Smooth muscle cell (in vitro differentiated cells): ENCODE results near the gene ELMOD3. TPM values are rescaled to one million over a fixed set of nuclear protein-coding genes. Genes with fewer than 3 reads are reported as not detected.

Experiments used
- DNase-seq: peaks from one replicate; lab custom pipeline; 2025; ENCODE audit not compliant: unreplicated experiment; lab: John Stamatoyannopoulos, UW
- H2AFZ ChIP-seq: fragments of 200-600 bp; sonication (generic); 2 replicates; pipeline ENCODE4 v1.6.0; 2016; ENCODE audit warnings: antibody characterized with exemption, low read depth, mild to moderate bottlenecking
- H3F3A ChIP-seq: fragments of 200-600 bp; sonication (generic); 2 replicates; pipeline ENCODE4 v1.6.0; 2017; ENCODE audit warnings: antibody characterized with exemption, low read depth
- H3K27ac ChIP-seq: fragments of 200-600 bp; sonication (generic); 2 replicates; pipeline ENCODE4 v1.5.1; 2016; ENCODE audit warnings: low read depth, mild to moderate bottlenecking
- H3K27me3 ChIP-seq: fragments of 200-600 bp; sonication (generic); 2 replicates; pipeline ENCODE4 v1.6.1; 2016; ENCODE audit warnings: low read depth, mild to moderate bottlenecking
- H3K36me3 ChIP-seq: fragments of 200-600 bp; sonication (generic); 2 replicates; pipeline ENCODE4 v1.5.1; 2016; ENCODE audit warnings: low read depth
- H3K4me1 ChIP-seq: fragments of 200-600 bp; sonication (generic); 2 replicates; pipeline ENCODE4 v1.5.1; 2016; ENCODE audit warnings: low read depth
- H3K4me2 ChIP-seq: fragments of 200-600 bp; sonication (generic); 2 replicates; pipeline ENCODE4 v1.6.0; 2016; ENCODE audit warnings: mild to moderate bottlenecking
- H3K4me3 ChIP-seq: fragments of 200-600 bp; sonication (generic); 2 replicates; pipeline ENCODE4 v1.5.1; 2016; ENCODE audit warnings: mild to moderate bottlenecking
- H3K79me2 ChIP-seq: fragments of 200-600 bp; sonication (generic); 2 replicates; pipeline ENCODE4 v1.6.0; 2016; ENCODE audit warnings: low read depth, mild to moderate bottlenecking
- H3K9ac ChIP-seq: fragments of 200-600 bp; sonication (generic); 2 replicates; pipeline ENCODE4 v1.6.0; 2016; ENCODE audit warnings: low read depth
- H3K9me3 ChIP-seq: fragments of 200-600 bp; sonication (generic); replicated peaks from 2 replicates; pipeline ENCODE4 v1.5.1; 2016; ENCODE audit warnings: low read depth
- H4K20me1 ChIP-seq: fragments of 200-600 bp; sonication (generic); 2 replicates; pipeline ENCODE4 v1.6.0; 2016; ENCODE audit warnings: low read depth
- CTCF ChIP-seq: fragments of 200-600 bp; sonication (generic); IDR thresholded peaks from 2 replicates; pipeline ENCODE4 v1.5.1; 2017; ENCODE audit warnings: borderline replicate concordance, mild to moderate bottlenecking, antibody characterized with exemption; ENCODE audit not compliant: insufficient read depth, poor library complexity, severe bottlenecking
- WGBS: methylation state at CpG from one replicate; pipeline ENCODE4 v1.1.7; 2016; ENCODE audit warnings: low lambda C conversion rate; 5-methylcytosine and 5-hydroxymethylcytosine counted together
- polyA plus RNA-seq: library from polyadenylated mRNA; unstranded; fragments of >200 nt; fragmentation: Nextera tagmentation; extraction: Ambion mirVana; gene quantifications from 2 replicates; pipeline ENCODE4 v1.2.1, GENCODE V29; 2016
- total RNA-seq: library from RNA; depleted of rRNA; stranded (reverse); fragments of >200 nt; gene quantifications from 2 replicates; pipeline ENCODE4 v1.2.3, GENCODE V29; 2014

Gene ELMOD3
- total and polyA plus RNA-seq, 2 experiments from 2014 or later, result 13.3 to 15.2 TPM

DNA sequence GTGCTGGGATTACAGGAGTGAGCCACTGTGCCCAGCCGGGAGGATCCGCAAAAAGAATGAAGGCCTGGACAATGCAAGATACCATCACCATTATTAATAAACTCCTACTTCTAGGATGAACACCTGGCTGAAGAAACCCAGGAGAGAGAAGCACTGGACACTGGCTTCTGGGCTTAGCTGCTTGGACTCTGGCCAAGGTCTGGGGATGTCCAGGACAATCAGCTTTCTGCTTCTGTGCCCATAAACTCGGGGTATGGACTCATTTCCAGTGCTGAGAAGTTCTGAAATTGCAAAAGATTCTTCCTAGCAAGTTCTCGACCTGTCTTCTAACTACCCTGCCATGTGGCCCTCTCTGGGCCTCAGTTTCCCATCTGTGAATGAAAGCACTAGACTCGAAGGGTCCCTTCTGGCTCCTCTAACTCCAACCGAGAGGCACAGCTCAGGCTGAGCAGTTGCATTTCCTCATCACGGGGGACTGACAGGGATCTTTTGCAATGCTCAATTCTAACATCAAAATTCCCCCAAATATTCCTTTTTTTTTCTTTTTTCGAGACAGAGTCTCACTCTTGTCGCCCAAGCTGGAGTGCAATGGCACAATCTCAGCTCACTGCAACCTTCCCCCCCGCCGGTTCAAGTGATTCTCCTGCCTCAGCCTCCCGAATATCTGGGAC is 61.5 kb downstream of the ELMOD3 start:
- Histone ChIP-seq H3K27ac (no peak overlapping the region), H3K9ac (no peak overlapping the region), H3F3A (peaks cover 8% of the 10 kb centered on the region), H2AFZ (no peak overlapping the region), H3K27me3 (no peaks in the 10 kb centered on the region), H3K79me2 (peaks cover 1% of the 10 kb centered on the region), H3K4me3 (no peak overlapping the region), H3K4me2 (no peak overlapping the region), H3K9me3 (no peaks in the 10 kb centered on the region), H3K36me3 (no peaks in the 10 kb centered on the region), H3K4me1 (peaks cover 14% of the 10 kb centered on the region), H4K20me1 (no peaks in the 10 kb centered on the region)
- no peak for TF ChIP-seq CTCF
- 88% methylated on average over 12 of the region's 12 CpGs for WGBS
- DNase-seq, result no peak

DNA sequence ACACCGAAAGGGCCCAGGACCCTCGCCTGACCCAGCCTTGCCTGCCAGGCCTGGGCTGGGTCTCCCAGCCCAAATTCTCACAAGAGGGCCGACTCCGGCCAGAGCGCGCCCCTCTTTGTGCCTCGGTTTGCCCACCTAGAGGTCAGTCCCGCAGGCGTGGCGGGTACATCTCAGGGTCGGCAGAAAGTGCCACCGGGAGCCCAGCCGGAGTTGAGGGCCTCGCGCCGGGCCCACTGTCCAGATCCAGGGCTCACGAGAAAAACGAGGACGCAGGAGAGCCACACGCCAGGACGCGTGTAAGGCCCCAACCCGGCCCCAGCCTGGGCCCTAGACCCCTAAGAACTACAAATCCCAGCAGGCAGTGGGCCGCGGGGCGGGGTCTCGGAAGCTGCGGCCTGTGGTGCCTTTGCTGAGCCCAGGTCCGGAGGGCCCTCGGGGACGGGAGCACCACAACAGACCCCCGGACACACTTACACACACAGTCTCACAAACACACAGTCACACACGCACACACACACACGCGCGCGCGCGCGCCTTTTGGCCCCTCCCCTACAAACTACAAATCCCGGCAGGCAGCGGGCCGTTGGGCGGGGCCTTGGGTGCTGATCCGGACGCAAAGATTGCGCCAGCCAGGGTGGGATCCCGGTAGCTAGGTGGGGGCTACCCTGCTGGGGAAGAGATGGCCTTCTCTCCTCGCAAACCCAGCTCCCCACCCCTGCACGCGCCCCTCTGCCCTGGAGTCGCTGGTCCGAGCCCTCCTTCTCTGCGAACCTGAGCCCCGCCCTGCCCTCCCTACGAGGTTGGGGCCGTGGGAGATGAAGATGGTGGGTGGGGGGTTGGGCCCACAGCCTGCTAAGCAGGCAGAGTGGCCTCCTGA is 63.8 kb downstream of the ELMOD3 start, which contains the start of gene SH2D6:
TSS of gene SH2D6 (plus strand) at position 583 of the 877 bp plus-strand sequence. CDS start 10,752 bp downstream, outside the sequence.
- no peaks in the 10 kb centered on the region for H3K9me3 ChIP-seq
- H3K27ac ChIP-seq, result peak within 1 kb of the TSS; percentile 59
- H3K36me3 ChIP-seq, result no peaks in the 10 kb centered on the region
- no peaks in the 10 kb centered on the region for H3K79me2 ChIP-seq
- H3K4me3 ChIP-seq, result peak within 1 kb of the TSS; percentile 66
- peak; percentile 51 for DNase-seq
- 19% methylated on average over 54 of the region's 57 CpGs for WGBS
- H3K9ac ChIP-seq, result peak within 1 kb of the TSS; percentile 62
- H3F3A ChIP-seq, result peaks cover 3% of the 10 kb centered on the region
- no peak for TF ChIP-seq CTCF
- no peaks in the 10 kb centered on the region for H3K27me3 ChIP-seq
- H2AFZ ChIP-seq, result peak within 1 kb of the TSS; percentile 80
- no peaks in the 10 kb centered on the region for H4K20me1 ChIP-seq
- H3K4me1 ChIP-seq, result peaks cover 14% of the 10 kb centered on the region
- peak within 1 kb of the TSS; percentile 89 for H3K4me2 ChIP-seq

DNA sequence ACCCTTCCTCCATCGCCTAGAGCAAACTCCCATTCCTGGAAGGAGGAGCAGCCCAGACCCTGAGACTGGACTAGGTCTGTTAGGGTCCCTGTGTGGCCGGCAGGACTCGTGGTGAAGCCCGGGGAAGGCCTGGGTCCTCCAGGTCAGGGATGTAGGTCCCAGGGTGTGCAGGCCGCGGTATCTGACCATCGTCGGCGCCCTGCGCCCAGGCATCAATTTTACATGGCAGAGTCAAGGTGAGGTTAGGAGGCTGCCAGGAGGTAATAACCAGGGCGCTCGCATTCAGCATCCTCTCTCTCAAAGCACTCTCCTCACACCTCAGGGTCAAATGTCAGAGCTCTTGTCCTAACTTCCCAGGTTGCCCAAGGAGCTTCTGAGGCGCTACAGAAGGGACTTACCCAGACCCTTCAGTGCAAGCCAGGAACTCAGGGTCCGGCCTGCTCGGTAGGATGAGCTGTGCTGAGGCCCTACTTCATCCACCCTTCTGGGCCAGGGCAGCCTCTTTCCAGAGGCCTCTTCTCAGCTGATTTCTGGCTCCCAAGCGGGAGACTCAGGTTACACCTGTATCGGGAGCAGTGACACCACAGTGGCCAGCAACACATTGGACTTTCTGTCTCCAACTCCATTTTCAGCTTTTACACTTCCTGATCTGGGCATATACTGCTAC is 64.6 kb downstream of the ELMOD3 start:
- H3K4me2 ChIP-seq, result peak overlapping the region; percentile 89
- no peaks in the 10 kb centered on the region for H3K9me3 ChIP-seq
- peak overlapping the region; percentile 80 for H2AFZ ChIP-seq
- no peaks in the 10 kb centered on the region for H4K20me1 ChIP-seq
- H3K4me1 ChIP-seq, result peaks cover 11% of the 10 kb centered on the region
- H3K27me3 ChIP-seq, result no peaks in the 10 kb centered on the region
- no peak for DNase-seq
- peak overlapping the region; percentile 62 for H3K9ac ChIP-seq
- H3K79me2 ChIP-seq, result no peaks in the 10 kb centered on the region
- H3K4me3 ChIP-seq, result peak overlapping the region; percentile 66
- H3F3A ChIP-seq, result peaks cover 3% of the 10 kb centered on the region
- H3K36me3 ChIP-seq, result no peaks in the 10 kb centered on the region
- no peak for TF ChIP-seq CTCF
- peak overlapping the region; percentile 59 for H3K27ac ChIP-seq
- WGBS, result 76% methylated on average over 17 of the region's 17 CpGs
